DOHH2 (cell line): ENCODE measurements around the gene UBTD1.

Source experiments
- H3F3A ChIP-seq: fragments of 200-600 bp; sonication (generic), shearing (Covaris generic); 2 replicates; pipeline ENCODE4 v1.6.0; 2016; ENCODE audit warnings: antibody characterized with exemption, mild to moderate bottlenecking; ENCODE audit not compliant: control insufficient read depth, insufficient read depth
- H3K27ac ChIP-seq: fragments of 200-600 bp; sonication (generic); 2 replicates; pipeline ENCODE4 v1.5.1; 2014; ENCODE audit warnings: low read depth, mild to moderate bottlenecking, low read length, moderate library complexity
- H3K27me3 ChIP-seq: fragments of 200-600 bp; sonication (generic); 2 replicates; pipeline ENCODE4 v1.6.1; 2014; ENCODE audit warnings: mild to moderate bottlenecking, low read length, mixed read lengths; ENCODE audit not compliant: control insufficient read depth
- H3K36me3 ChIP-seq: fragments of 200-600 bp; sonication (generic); 2 replicates; pipeline ENCODE4 v1.6.1; 2014; ENCODE audit warnings: mild to moderate bottlenecking, low read length, moderate library complexity, mixed read lengths; ENCODE audit not compliant: control insufficient read depth
- H3K4me1 ChIP-seq: fragments of 200-600 bp; sonication (generic); 2 replicates; pipeline ENCODE4 v1.6.1; 2014; ENCODE audit warnings: mild to moderate bottlenecking, low read length, mixed read lengths; ENCODE audit not compliant: control insufficient read depth
- H3K4me2 ChIP-seq: fragments of 200-600 bp; sonication (generic); 2 replicates; pipeline ENCODE4 v1.6.0; 2014; ENCODE audit warnings: mild to moderate bottlenecking, low read length, moderate library complexity
- H3K4me3 ChIP-seq: fragments of 200-600 bp; sonication (generic); 2 replicates; pipeline ENCODE4 v1.5.1; 2014; ENCODE audit warnings: mild to moderate bottlenecking, low read length, mixed read lengths
- H3K79me2 ChIP-seq: fragments of 200-600 bp; sonication (generic); 2 replicates; pipeline ENCODE4 v1.6.1; 2014; ENCODE audit warnings: mild to moderate bottlenecking, low read length, mixed read lengths; ENCODE audit not compliant: control insufficient read depth
- H3K9me2 ChIP-seq: fragments of 200-600 bp; sonication (generic); replicated peaks from 2 replicates; pipeline ENCODE4 v1.6.1; 2014; ENCODE audit warnings: mild to moderate bottlenecking, low read length, mixed read lengths; ENCODE audit not compliant: control insufficient read depth
- H3K9me3 ChIP-seq: fragments of 200-600 bp; sonication (generic); 2 replicates; pipeline ENCODE4 v1.6.1; 2014; ENCODE audit warnings: antibody characterized with exemption, low read length, mixed read lengths; ENCODE audit not compliant: control insufficient read depth, insufficient read depth
- H4K20me1 ChIP-seq: fragments of 200-600 bp; sonication (generic); 2 replicates; pipeline ENCODE4 v1.6.0; 2014; ENCODE audit warnings: low read depth, mild to moderate bottlenecking, antibody characterized with exemption, low read length, moderate library complexity; ENCODE audit not compliant: control insufficient read depth, insufficient read depth
- CTCF ChIP-seq: fragments of 200-600 bp; sonication (generic); IDR thresholded peaks from one replicate; pipeline ENCODE4 v1.5.1; 2014; ENCODE audit warnings: antibody characterized with exemption, mild to moderate bottlenecking, low read depth, low read length; ENCODE audit not compliant: poor library complexity, severe bottlenecking
- EZH2phosphoT487 ChIP-seq: fragments of 200-600 bp; sonication (generic); IDR thresholded peaks from 2 replicates; pipeline ENCODE4 v1.6.1; 2017; ENCODE audit warnings: borderline replicate concordance, mild to moderate bottlenecking, antibody characterized with exemption, low read length, moderate library complexity, mixed read lengths

UBTD1 gene

GRCh38 chr10:97503406-97503805 lies 4.7 kb downstream of the UBTD1 start:
- no peaks in the 10 kb centered on the region for H3K36me3 ChIP-seq
- peaks cover 62% of the 10 kb centered on the region for H3K27me3 ChIP-seq
- H3K79me2 ChIP-seq, result no peaks in the 10 kb centered on the region
- H3K4me1 ChIP-seq, result peaks cover 6% of the 10 kb centered on the region; the same call in 1 of the 2 replicates
- H3K27ac ChIP-seq, result no peak overlapping the region
- no peak for TF ChIP-seq EZH2phosphoT487
- no peak for TF ChIP-seq CTCF
- H3K9me3 ChIP-seq, result no peaks in the 10 kb centered on the region
- no peaks in the 10 kb centered on the region for H3K9me2 ChIP-seq
- H3K4me3 ChIP-seq, result no peak overlapping the region
- no peaks in the 10 kb centered on the region for H4K20me1 ChIP-seq
- H3K4me2 ChIP-seq, result no peak overlapping the region
- no peaks in the 10 kb centered on the region for H3F3A ChIP-seq

- no peaks in the 10 kb centered on the region for H3K79me2 ChIP-seq
- no peaks in the 10 kb centered on the region for H3K4me1 ChIP-seq
- TF ChIP-seq CTCF (no peak), EZH2phosphoT487 (no peak)
- H3K9me3 ChIP-seq, result no peaks in the 10 kb centered on the region
- H3K9me2 ChIP-seq, result no peaks in the 10 kb centered on the region
- H3K27me3 ChIP-seq, result peaks cover 51% of the 10 kb centered on the region
- H3K4me3 ChIP-seq, result no peak overlapping the region
- H3F3A ChIP-seq, result no peaks in the 10 kb centered on the region
- H3K4me2 ChIP-seq, result no peak overlapping the region
- H3K36me3 ChIP-seq, result no peaks in the 10 kb centered on the region
- no peak overlapping the region for H3K27ac ChIP-seq
- H4K20me1 ChIP-seq, result no peaks in the 10 kb centered on the region
Measured at GRCh38 chr10:97505152-97505551, 6.4 kb downstream of the UBTD1 start.

GRCh38 chr10:97506199-97506991 lies 7.7 kb downstream of the UBTD1 start:
- Histone ChIP-seq H3K36me3 (no peaks in the 10 kb centered on the region), H3F3A (no peaks in the 10 kb centered on the region), H3K4me1 (no peaks in the 10 kb centered on the region), H3K9me2 (no peaks in the 10 kb centered on the region), H3K4me3 (no peak overlapping the region), H3K27me3 (peaks cover 39% of the 10 kb centered on the region), H3K4me2 (no peak overlapping the region), H4K20me1 (no peaks in the 10 kb centered on the region), H3K27ac (no peak overlapping the region), H3K79me2 (no peaks in the 10 kb centered on the region), H3K9me3 (no peaks in the 10 kb centered on the region)
- no peak for TF ChIP-seq EZH2phosphoT487
- TF ChIP-seq CTCF, result no peak
